T follicular helper cell (primary cell): Measurements from ENCODE around the gene CDKN1C.

Experiments
- DNase-seq: peaks from one replicate; pipeline ENCODE4 v3.0.0-alpha.2; 2020; ENCODE audit warnings: low read depth

The CDKN1C gene

DNA sequence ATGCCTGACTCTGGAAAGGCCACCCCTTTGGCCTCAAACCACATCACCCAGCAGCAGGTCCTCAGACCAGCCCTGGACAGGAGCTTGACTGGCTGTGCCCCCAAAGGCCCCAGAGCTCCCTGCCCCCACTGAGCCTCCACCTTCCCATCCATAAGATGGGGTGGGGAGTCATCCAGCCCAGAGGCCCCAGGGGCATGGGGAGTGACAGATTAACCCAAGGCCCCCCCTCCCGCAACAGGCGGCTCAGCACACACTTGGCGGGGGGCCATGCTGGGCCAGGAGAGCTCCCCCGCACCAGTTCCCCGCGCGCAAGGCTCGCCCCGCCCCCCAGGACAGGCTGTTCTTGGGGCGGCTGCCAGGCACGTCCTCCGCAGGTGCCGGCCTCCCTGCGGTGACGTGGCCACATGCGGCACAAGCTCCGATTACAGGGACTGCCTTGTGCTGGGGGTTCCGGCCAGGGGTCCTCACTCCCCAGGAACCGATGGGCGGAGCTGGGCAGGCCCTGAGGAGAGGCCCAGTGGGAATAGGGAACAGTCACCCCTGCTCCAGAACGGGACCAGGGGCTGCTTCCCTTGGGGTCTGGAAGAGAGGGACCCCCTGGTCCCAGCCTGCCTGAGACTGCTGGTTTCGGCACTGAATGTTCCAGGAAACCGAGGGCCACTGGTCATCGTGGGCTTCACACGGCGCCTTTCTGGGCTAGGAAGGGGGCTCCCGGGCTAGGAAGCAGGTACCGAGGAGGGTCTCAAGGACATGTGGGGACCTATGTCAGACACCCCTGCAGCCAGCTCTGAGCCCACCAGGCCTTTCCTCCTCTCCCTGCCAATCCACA, 5.1 kb upstream of the CDKN1C start:
- DNase-seq, result no peak

GRCh38 chr11:2889362-2890273, 4.0 kb upstream of the CDKN1C start:
- DNase-seq, result no peak

DNA sequence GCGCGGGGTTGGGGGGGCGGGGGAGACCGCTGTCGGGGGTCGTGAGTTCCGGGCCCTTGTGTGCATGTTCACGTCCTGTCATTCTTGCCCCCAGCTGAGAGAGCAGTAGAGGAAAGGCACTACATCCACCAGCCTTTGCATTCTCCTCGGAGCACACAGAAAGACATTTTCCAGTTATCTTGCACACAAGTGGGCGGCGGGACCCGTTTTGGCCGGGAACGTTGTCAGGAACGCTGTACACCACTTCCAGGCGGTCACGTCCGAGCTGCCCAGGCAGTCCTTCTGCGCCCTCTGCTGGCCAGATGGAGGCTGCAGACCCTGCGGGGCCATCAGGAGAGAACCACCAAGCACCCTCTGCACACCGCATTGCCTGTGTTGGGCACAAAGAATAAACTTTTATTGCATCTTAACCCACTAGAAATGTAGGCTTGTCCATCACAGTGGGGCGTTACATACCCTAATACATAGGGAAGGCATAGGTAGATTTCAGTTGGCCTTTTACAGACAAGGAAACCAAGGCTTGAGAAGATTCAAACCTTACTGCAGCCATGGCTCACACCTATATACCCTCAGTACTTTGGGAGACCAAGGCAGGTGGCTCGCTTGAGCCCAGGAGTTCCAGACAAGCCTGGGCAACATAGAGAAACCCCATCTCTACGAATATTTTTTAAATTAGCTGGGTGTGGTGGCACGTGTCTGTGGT, 2.8 kb upstream of the CDKN1C start:
- DNase-seq, result peak; percentile 79

DNA sequence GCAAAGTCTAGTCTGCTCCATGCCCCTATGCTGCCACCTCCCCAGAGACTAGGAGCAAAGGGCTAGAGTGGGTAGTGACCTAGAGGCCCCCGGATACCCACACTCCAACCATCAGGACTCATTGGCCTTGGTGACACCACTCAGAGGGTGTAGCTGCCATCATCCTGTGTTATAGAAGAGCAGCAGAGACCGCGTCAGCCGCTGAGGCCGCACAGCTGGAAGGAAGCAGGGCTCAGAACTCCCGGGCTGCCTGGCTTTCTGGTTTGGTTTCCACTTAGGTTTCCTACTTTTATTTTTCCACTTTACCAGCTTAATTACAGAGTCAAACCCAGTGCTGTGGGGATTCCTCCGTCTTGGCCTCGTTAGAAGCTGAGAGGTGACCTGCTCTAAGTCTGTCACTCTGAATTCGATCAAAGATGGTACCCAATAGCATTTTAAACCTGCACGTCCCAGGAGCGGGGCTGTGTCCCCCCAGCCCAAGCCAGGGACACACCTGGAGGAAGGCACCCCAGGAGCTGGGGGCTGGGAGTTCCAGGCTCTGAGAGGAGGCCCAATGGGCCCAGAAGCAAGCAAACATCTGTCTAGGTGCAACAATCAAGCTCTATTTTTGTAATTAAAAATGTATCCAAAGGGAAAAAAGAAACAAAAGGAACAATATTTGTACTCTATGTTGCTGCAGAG, 2.1 kb upstream of the CDKN1C start:
- no peak for DNase-seq

GRCh38 chr11:2886936-2887335, 1.4 kb upstream of the CDKN1C start:
- DNase-seq, result no peak

DNA sequence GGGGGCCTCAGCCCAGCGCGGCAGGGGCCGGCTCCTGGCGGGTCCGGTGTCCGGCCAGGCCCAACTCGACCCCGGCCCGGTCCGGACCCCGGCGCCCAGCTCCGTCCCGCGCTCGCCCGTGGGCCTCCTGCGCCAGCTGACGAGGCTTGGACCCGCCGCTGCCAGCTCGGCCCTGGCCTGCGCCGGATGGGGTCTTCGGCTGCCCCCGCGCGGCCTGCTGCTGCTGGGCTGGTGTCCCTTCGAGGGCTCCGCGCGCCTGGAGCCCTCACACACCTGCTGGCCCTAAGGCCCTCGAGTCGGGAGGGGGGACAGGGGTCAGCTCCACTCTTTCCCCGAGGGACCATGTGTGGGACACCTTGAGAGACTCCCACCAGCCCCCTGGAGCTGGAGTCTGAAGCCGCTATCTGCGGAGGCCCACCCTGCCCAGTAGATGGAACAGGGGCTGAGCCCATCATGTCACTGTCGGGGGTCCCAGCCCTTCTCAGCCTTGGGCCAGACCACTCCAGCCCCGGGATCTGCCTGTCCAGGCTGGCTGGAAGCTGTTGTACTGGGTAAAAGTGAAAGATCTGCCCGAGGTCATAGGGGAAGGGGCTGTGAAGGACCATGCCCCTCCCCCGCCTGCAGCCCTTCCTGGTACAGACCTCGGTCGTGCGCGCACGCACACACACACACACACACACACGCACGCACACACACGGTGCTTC, 768 bp upstream of the CDKN1C start:
- DNase-seq, result no peak

- no peak for DNase-seq
Observed at GRCh38 chr11:2885017-2885677, 428 bp downstream of the CDKN1C start.

DNA sequence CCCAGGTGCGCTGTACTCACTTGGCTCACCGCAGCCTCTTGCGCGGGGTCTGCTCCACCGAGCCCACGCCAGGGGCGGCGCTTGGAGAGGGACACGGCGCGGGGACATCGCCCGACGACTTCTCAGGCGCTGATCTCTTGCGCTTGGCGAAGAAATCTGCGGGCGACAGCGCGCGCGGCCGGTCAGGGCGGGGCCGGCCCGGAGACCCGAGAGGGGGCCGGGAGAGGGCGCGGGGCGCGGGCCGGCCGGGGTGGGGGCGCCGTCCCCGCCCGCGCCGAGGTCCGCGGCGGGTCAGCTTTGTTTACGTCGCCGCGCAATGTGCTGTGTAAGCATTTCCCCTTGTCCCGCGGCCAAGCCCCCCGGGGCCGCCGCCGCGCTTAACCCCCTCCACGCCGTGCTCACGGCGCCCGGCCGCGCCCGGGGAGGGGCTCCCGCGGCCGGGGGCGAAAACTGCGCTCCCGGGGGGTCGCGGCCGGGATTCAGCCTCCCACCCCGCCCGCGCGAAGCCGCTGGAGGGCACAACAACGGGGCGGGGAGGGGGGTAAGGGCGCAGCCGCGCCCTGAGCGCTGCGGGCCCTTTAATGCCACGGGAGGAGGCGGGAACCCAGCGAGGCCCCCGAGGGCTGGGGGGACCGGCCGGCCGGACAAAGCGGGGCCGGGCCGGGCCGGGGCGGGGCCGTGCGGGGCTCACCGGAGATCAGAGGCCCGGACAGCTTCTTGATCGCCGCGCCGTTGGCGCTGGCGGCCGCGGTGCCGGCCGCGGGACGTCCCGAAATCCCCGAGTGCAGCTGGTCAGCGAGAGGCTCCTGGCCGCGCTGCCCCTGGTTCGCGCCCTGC, 1.4 kb downstream of the CDKN1C start:
- no peak for DNase-seq

- no peak for DNase-seq
Observed at GRCh38 chr11:2883640-2883978, 2.0 kb downstream of the CDKN1C start.

- no peak for DNase-seq
Observed at GRCh38 chr11:2882396-2883110, 3.0 kb downstream of the CDKN1C start.

DNA sequence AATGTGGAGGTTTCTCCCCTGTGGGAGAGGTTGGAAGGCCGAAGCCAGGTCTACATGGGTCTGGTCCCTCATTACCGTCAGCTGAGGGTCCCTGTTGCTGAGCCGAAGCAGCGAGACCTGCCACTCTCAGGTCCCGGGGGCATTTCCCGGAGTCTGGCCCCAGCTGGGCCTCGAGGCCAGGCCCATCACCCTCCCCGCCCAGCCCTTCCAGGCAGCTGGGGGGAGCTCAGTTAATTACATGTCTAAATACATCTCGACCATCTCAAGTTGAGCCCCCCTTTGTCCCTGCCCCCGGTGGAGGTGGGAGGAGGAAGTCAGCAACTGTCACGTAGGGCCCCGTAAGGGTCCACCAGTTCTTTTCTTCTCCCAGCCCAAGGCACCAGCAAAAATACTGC, 3.6 kb downstream of the CDKN1C start:
- DNase-seq, result no peak

- DNase-seq, result no peak
Observed at GRCh38 chr11:2881076-2881980, 4.2 kb downstream of the CDKN1C start.

DNA sequence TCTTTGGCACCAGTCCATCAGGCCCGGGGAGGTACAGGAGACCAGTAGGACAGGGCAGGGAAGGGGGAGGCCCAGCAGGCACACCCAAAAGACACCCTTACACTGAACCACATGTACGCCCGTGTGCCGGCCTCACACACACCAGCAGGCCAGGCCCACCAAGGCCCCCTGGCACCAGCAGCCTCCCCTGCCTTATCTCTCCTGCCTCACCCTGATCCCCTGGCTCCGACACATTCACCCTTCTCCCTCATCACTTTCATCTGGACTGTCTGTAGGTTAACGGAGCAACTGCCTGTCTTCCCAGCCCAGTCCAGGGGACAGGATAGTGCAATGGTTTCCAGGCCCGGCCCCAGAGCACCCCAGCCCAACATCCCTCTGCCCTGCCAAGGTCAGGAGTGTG, 4.9 kb downstream of the CDKN1C start:
- no peak for DNase-seq

DNA sequence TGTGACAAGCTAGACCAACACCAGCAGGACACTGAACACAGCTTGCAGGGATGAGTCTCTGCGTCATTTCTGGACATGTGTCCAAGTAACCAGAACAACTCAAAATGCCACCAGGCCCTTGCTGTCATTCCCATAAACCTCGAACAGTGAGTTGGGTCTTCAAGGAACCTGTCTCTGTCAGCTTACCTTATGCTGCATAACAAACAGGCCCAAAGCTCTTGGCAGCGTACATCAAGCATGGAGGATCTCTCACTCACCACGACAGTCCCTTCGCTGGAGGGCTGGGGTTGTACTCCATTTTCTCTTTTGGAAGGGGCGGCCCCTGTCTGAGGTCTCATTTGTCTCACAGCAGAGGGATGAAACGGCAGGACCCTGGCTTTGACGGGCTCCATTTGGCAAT, 6.8 kb downstream of the CDKN1C start:
- DNase-seq, result no peak

- no peak for DNase-seq
Observed at GRCh38 chr11:2877474-2877873, 8.1 kb downstream of the CDKN1C start.

GRCh38 chr11:2874963-2875362, 10.6 kb downstream of the CDKN1C start:
- DNase-seq, result no peak

GRCh38 chr11:2870969-2871680, 14.4 kb downstream of the CDKN1C start:
- DNase-seq, result no peak
